Activated CD8-positive, alpha-beta memory T cell treated with anti-CD3 and anti-CD28 coated beads for 36 hours (primary cell): ENCODE measurements around the gene NDFIP1. TPM values are rescaled to one million over a fixed set of nuclear protein-coding genes. Genes with fewer than 3 reads are reported as not detected.

Experiments
- CTCF ChIA-PET: fragments of 350-600 bp; sonication (Branson Sonifier 250); formaldehyde crosslinking; loops from one replicate; lab custom pipeline; 2021; ENCODE audit warnings: antibody characterized with exemption; lab: Charles Lee
- POLR2A ChIA-PET: fragments of 350-600 bp; sonication (Branson Sonifier 250); formaldehyde crosslinking; loops from one replicate; lab custom pipeline; 2021; ENCODE audit warnings: antibody characterized with exemption; lab: Charles Lee
- total RNA-seq, 2 experiments: library from RNA; stranded (reverse); gene quantifications; one replicate each; pipeline ENCODE4 v1.2.3, GENCODE V29; 2021

The NDFIP1 gene, protein sequence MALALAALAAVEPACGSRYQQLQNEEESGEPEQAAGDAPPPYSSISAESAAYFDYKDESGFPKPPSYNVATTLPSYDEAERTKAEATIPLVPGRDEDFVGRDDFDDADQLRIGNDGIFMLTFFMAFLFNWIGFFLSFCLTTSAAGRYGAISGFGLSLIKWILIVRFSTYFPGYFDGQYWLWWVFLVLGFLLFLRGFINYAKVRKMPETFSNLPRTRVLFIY
- total RNA-seq = 10 to 100 TPM; 84.4 to 84.9 TPM

DNA sequence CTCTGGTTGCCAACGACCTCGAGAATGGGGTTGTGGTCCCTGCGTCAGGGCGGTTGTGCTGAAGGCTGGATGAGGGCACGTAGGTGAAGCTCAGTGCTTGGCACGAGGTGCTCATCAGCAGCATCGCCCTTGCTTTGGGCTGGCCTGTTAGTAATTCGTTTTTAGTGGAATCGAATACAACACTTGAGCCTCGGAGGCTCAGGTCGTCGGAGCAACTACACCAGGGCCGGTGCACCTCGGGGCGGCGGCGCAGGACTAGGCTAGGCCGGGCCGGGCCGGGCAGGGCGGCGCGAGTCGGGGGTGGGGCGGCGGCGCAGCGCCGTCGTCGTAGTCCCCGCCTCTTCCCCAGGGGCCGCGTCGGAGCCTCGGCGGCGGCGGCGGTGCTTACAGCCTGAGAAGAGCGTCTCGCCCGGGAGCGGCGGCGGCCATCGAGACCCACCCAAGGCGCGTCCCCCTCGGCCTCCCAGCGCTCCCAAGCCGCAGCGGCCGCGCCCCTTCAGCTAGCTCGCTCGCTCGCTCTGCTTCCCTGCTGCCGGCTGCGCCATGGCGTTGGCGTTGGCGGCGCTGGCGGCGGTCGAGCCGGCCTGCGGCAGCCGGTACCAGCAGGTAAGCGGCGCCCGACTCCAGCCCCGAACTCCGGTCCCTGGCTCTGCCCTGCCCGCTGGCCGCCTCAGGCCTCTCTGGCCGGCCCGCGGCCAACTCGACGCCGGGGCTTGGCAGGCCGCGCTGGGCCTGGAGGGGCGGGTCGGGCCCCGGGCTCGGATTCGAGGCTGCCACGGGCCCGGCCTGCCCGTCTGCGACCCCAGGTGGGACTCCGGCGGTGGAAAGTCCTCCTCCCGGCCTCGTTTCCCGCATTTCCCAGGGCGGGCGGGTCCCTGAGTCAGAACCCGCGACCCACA lies at the start of gene NDFIP1:
TSS of gene NDFIP1 (plus strand) at position 348 of the 899 bp plus-strand sequence. CDS start at position 544, 196 bp downstream.
- ChIA-PET POLR2A (interaction anchor here (0.6 to 3.6 kb wide), 13 partner anchors 9 to 1215 kb away, joined by 3 to 28 read pairs (median 6); partner anchors contain the start of genes GNPDA1, RELL2 and RNF14), CTCF (interaction anchor here (1.2 to 3.3 kb wide), 4 partner anchors 39 to 101 kb away, joined by 3 to 28 read pairs (median 6); partner anchors contain the start of gene GNPDA1)

DNA sequence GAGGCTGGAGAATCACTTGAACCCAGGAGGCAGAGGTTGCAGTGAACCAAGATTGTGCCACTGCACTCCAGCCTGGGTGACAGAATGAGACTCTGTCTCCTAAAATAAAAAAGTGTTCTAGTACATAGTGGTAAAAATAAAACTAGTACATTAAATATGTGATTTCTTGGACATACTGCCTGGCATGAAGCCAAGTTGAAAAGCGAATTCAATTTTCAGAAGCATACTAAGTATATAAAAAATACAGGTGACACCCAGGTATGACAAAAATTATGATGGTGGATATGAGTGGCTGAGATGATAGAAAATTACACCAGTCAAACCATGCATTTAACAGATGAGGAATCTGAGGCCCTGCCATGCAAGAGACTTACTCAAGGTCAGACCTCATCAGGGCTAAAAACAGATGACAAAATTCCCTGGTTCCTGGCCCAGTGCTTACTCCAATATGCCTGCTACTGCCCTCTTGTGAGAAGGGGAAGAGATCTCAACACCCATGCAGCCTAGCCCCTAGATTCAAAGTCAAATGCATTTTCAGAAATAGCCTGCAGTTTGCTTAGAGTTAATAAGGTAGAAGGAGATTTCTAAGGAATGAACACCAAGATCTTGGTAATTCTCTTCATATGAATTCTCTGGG lies 49.2 kb upstream of the NDFIP1 start:
- ChIA-PET CTCF (no interaction called here), POLR2A (no interaction called here)

DNA sequence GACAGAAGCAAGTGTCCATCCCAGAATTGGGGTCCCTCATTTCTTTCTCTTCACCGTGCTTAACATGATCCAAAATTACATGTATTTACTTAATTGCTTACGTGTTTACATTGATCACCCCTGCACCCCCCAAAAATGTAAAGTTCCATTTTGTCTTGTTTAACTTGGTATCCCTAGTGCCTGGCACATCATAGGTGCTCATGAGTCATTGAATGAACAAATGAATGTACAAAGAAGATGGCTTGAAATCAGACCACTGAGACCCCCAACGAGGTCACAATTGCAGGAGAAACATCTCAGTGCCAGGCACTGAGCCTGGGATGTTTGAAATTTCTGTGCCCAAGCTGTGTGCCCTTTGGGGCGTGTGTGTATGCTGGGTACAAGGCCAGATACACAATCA lies 45.2 kb upstream of the NDFIP1 start:
- POLR2A ChIA-PET = no interaction called here

DNA sequence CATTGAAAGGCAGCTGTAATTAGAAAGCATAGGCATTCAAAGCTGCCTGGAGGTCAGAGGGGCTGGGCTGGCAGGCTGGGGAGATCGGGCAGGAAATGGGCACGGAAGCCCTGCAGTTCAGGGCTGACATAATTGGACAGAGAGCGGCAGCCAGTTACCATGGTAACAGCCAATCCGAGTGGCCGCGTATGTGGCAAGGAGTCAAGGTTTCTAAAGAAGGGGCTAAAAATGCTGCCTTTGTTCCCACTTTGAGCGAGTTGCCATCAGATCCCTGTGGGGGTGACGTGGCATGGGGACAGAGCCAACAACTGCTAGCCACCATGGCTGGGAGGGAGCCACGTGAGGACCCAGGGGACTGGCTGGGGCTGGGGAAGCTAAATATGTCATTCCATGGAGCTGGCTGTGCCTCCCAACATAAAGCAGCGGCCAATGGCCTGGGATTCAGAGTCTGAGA lies 44.7 kb upstream of the NDFIP1 start:
- POLR2A ChIA-PET = no interaction called here
- CTCF ChIA-PET = interaction anchor here (0.8 kb wide), 1 partner anchor 11 kb away, joined by 3 read pairs; no protein-coding TSS in a partner anchor

More for the DNA sequence above, 45.2 kb upstream of the NDFIP1 start:
- CTCF ChIA-PET = interaction anchor here (0.6 to 0.8 kb wide), 3 partner anchors 10 to 190 kb away, joined by 3 read pairs; partner anchors contain the start of gene GNPDA1

DNA sequence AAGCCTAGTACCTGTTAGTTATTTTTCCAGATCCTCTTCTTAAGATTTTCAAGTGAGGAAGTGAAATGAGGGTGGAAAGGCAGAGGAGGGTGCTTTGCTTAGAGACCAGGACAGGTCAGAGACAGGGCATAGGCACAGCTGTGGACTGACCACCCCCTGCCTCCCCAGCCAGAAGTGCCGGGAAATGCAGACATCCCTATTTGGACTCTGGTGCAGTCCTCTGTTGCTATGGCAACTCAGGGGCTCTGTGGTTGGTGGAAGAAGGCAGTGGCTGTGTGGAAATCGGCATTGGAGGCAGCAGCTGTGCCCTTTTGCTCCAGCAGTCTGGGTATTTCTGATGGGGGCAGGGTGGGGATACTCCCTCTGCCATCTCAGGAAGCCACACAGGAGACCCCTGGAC lies 43.3 kb upstream of the NDFIP1 start:
- ChIA-PET POLR2A (interaction anchor here (0.6 kb wide), 1 partner anchor 1016 kb away, joined by 5 read pairs; no protein-coding TSS in a partner anchor), CTCF (no interaction called here)

DNA sequence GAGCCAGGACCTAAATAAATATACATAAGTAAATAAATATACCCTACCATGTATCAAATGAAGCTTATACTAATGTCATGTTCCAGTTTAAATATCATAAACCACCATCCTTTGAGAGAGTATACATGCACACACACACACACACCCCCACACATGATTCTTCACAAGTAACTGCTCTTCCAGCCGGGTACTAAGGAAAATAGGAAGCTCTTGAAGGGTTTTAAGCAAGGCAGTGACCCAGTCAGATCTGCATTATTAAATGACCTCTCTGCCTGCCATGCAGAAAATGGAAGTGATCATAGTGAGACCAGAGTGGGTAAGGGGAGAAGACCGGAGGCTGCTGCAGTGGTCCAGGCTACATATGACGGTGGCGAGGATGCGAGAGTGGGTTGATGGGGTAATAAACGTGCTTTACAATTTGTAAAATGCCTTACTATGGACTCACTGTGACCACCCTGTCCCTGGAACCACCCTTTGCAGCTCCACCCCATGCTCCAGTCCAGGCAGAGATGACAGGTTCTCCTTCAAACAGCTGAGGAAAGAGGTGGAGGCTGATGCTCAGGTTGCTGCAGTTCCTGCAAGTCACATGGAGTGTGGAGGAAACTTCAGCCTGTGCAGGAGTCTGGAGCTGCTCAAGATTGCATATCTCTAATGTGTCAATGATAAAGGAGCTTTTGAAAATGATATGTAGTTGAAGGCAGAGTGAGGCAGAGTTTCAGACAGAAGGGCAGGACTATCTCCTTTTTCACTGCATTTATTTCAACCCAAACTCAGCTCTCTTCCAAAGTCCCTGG lies 38.8 kb upstream of the NDFIP1 start:
- POLR2A ChIA-PET = no interaction called here
- CTCF ChIA-PET = interaction anchor here (1.1 to 1.4 kb wide), 2 partner anchors 9 to 38 kb away, joined by 3 read pairs; no protein-coding TSS in a partner anchor

DNA sequence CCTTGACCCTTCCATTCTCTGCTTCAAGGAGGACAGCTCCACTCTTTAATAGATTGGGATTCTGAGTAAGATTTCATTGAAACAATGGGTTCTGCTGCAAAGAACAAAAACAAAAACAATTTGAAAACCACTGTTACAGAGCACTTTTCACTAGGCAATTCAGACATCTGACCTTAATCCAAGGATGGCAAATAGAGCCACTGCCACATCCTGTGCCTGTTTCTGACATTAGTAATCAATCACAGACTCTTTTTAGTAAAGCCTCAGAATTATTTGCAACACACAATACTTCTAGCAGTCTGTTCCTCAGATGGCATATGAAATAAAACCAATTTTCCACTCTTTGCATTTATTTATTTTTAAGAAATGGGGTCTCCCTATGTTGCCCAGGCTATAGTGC lies 37.8 kb upstream of the NDFIP1 start:
- ChIA-PET POLR2A (no interaction called here), CTCF (no interaction called here)

DNA sequence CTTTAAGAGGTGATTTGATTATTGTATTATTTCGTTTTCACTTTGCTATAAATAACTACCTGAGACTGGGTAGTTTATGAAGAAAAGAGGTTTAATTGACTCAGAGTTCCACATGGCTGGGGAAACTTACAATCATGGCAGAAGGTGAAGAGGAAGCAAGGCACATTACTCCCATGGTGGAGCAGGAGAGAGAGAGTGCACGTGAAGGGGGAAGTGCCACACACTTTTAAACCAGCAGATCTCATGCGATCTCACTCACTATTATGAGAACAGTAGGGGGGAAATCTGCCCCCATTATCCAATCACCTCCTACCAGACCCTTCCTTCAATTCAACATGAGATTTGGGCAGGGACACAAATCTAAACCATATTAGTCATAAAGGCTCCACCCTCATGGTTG lies 36.1 kb upstream of the NDFIP1 start:
- POLR2A ChIA-PET = no interaction called here
- CTCF ChIA-PET = no interaction called here

DNA sequence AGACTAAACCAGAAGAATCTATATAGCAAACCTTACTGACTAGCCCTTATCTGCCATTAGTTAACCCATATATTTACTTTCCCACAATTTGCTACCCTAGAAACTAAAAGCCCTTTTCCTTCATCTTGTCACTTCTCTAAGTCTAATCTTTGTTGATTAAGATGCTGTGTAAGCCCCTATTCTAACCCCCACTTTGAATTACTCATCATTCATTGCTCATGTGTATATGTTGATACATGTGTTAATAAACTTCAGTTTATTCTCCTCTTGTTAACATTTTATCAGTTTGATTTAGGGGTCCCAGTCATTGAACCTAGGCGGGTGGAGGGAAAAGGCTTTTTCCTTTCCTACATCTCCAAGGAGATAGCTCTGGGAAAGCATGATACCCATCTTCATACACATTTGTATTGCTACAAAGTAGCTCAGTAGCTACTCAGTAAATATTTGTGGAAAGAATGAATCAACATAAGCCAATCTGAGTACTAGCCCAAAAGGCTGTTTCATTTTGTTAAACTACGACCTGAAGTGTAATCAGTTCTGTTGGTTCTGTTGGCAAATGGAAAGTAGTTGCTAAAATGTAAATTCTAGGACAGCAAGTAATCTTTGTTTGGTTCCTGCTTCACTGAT lies 35.1 kb upstream of the NDFIP1 start:
- POLR2A ChIA-PET = no interaction called here
- CTCF ChIA-PET = no interaction called here

DNA sequence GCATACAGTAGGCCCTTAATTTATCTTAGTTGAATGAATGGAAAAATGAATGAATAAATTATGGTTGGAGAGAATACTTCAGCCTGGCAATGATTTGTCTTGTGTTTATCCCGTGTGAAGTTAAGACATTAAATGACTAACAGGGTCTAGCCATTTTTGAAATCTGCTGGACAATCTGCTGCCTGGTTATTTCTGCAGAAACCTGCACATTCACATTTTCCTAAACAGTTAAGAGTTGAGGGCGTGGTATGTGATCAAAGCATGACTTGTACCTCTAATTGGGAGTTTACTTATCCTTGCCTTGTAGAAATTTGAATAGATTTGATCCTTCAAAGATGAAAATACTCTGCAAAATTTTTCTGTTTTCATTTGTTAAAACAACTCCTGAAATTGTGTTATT lies 34.6 kb upstream of the NDFIP1 start:
- CTCF ChIA-PET = no interaction called here
- POLR2A ChIA-PET = no interaction called here

DNA sequence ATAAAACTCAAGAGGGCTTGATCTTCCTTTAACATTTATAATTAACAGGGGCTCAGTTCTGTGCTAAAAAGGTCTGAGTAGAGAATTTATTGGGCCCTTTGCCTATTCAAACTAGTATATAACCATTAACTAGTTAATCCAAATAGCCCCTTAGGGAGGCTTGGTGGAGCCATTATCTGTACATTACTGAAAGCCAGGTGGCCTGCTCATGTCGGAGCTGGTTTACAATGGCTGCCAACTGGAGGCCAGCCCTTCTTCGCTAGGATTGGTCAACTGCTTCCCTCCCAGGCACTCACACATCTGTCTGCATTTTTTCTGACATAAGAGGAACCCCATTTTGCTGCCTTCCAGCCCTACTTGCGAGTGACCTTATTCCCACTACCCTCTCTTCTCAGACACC lies 30.4 kb upstream of the NDFIP1 start:
- CTCF ChIA-PET = interaction anchor here (1.2 kb wide), 1 partner anchor 9 kb away, joined by 3 read pairs; no protein-coding TSS in a partner anchor
- POLR2A ChIA-PET = no interaction called here

DNA sequence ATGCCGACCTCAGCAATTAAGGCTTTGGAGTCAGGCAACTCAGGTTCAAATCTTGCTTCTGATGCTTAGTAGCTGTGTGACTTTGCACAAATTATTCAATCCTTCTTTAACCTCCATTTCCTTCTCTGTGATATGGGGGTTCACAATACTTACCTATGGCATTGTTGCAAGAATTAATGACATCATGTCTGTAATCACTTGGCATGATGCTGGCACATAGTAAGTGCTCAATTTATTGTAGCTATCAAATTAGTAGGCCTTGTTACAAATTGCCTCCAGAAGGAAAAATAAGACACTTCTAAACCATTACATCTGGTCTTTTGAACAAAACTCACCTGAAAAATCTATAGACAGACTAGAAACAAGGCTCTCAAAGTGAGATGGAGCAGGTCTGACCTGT lies 29.9 kb upstream of the NDFIP1 start:
- POLR2A ChIA-PET = no interaction called here
- CTCF ChIA-PET = interaction anchor here (0.8 to 1.2 kb wide), 2 partner anchors 9 to 103 kb away, joined by 3 read pairs; no protein-coding TSS in a partner anchor

DNA sequence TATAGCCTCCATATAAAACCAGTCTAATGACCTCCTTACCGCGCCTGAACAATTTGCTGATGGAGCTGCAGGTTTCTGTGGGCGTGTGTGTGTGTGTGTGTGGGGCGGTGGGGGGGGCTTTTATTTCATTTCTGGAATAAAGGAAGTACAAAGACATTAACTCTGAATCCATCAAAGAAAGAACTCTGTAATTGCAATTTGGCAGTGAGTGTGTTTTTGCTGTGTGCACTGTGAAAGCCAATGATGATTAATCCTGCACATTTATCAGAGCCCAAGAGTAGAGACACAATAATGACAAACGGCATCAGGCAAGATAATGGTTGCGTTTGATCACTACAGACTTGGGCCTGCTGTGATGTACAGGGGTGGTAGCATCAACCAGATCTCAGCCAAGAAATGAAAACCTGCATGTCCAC lies 29.3 kb upstream of the NDFIP1 start:
- POLR2A ChIA-PET = no interaction called here

DNA sequence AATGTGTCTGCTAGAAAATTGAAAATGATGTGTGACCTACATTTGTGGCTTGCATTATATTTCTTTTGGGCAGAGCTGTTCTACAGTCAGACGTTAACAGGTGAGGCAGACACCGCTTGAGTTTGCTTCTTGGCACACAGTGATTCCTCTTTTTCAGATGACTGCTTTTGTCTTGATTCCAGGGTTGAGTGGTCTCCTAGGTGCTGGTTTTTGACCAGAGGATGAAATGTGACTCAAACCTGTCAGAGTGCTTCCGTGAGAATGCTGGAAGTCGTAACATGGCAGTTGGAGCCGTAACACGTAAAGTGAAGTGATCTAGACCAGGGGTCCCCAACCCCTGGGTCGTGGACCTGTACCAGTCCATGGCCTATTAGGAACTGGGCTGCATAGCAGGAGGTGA lies 28.3 kb upstream of the NDFIP1 start:
- POLR2A ChIA-PET = no interaction called here
- CTCF ChIA-PET = no interaction called here

More for the DNA sequence above, 29.3 kb upstream of the NDFIP1 start:
- CTCF ChIA-PET = interaction anchor here (0.8 kb wide), 1 partner anchor 104 kb away, joined by 3 read pairs; no protein-coding TSS in a partner anchor

DNA sequence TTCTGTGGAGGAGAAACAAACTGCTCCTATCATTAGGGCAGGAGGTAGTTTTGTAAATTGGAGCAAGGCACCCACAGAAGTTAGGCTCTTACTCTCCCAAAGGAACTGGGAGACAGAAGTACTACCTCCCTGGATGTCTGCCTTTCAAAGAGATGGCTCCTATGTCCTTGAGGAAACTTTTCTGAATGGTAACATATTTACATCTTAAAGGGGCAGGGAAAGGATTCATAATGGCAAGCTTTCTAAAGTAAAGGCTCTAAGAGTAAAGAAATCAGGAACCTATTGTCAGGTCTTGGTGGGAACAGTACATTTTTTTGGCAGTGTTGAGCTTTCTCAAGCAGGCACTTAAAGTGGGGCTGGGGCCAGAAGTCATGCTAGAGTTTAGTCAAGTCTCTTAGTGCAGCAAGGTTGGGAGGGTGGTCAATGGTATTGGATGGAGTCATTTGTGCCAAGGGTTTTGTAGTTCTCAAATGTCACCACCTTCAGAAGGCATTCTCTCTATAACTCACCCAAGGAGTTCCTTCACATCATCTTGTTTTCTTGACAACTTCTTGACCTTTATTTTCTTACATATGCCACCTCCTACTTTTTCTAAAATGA lies 26.3 kb upstream of the NDFIP1 start:
- POLR2A ChIA-PET = interaction anchor here (0.6 kb wide), 1 partner anchor 94 kb away, joined by 3 read pairs; no protein-coding TSS in a partner anchor
- CTCF ChIA-PET = no interaction called here

DNA sequence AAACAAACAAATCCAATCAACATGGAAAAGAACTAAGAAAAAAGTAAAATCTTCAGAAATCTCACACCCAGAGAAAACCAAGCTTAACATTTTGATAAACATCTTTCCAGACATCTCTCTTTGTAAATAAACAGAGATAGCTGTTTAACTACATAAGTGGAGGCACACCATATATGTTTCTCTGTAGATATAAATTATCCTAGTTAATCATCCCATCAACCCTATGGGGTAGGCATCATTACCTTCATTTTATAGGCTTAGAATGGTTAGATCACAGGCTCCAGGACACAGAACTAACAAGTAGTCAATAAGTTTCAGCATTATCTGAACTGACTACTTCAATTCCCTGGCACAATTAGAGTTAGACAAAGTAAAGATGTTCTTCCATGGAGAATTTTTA lies 22.4 kb upstream of the NDFIP1 start:
- ChIA-PET POLR2A (interaction anchor here (0.6 kb wide), 1 partner anchor 1437 kb away, joined by 3 read pairs; no protein-coding TSS in a partner anchor), CTCF (interaction anchor here (1.7 kb wide), 1 partner anchor 59 kb away, joined by 5 read pairs; no protein-coding TSS in a partner anchor)

DNA sequence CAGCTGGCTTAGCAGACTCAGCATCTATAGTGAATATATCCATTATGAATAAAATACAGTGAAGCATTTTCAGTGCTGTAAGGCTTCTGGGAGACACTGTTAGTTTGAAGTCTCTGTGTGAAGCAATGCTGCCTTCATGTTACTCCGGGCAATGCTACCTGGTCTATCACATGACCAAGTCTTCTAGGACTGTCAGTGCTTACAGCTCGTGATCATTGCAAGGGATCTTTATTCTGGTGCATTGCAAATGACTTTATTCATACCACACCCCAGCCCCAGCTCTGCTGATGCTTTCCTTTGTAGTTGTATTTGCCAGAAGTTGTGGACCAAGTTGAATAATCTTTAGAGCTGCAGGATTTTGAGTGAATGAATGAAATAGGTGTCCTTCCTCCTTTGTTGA lies 21.9 kb upstream of the NDFIP1 start:
- CTCF ChIA-PET = interaction anchor here (1.7 kb wide), 1 partner anchor 58 kb away, joined by 5 read pairs; no protein-coding TSS in a partner anchor
- POLR2A ChIA-PET = interaction anchor here (1.4 kb wide), 1 partner anchor 23 kb away, joined by 3 read pairs; no protein-coding TSS in a partner anchor
